ENCODE results near the gene NKAIN2.

DNA sequence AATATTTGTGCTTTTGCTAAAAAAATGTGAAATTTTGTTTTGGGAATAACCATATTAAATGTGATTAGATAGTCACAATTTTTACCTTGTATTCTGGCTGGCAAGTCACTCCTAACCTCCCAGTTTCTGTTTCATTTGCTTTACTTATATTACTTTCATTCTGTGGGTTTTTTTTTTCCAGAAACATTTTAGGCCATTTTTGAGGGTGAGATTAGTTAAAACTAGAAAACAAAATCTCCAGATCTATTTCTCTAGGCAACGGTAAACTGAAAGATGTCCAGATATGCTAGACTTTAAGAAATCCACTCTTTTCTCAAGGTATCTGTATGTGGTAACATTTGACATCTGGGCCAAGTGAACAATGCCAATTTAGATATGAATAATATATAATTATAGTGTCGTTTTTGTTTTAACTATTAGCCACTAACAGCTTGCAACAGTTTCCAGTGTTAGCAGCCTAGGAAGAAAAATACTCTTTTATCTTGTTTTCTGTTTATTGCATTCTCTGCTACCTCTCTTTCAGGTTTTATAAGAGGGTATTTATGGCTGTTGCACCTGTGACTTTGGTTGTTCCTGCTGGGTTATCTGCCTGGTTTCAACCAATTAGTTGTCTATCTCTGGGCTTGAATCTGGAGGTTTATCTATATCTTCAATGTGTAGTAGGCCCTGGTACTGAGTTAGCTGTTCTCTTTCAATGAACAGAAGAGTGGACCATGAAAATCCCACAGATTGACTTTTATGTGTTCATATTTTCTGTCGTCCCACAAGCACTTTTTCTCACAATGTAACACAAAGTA lies 260.9 kb downstream of the NKAIN2 start:
- TF ChIP-seq POLR2A (IDR thresholded peaks at IDR 0.05) (no peak), POLR2AphosphoS5 (IDR thresholded peaks at IDR 0.05) (no peak), EP300 (IDR thresholded peaks at IDR 0.05) (no peak)
- TF ChIP-seq, protein P1, sequence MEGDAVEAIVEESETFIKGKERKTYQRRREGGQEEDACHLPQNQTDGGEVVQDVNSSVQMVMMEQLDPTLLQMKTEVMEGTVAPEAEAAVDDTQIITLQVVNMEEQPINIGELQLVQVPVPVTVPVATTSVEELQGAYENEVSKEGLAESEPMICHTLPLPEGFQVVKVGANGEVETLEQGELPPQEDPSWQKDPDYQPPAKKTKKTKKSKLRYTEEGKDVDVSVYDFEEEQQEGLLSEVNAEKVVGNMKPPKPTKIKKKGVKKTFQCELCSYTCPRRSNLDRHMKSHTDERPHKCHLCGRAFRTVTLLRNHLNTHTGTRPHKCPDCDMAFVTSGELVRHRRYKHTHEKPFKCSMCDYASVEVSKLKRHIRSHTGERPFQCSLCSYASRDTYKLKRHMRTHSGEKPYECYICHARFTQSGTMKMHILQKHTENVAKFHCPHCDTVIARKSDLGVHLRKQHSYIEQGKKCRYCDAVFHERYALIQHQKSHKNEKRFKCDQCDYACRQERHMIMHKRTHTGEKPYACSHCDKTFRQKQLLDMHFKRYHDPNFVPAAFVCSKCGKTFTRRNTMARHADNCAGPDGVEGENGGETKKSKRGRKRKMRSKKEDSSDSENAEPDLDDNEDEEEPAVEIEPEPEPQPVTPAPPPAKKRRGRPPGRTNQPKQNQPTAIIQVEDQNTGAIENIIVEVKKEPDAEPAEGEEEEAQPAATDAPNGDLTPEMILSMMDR (IDR thresholded peaks at IDR 0.05), result no peak

Data from sigmoid colon (tissue), 4 donors.